Fibroblast of villous mesenchyme (primary cell): Measurements from ENCODE around the gene ADIRF. TPM values are rescaled to one million over a fixed set of nuclear protein-coding genes. Genes with fewer than 3 reads are reported as not detected.

Source experiments
- DNase-seq: peaks from one replicate; pipeline ENCODE4 v3.0.0-alpha.2; 2010; ENCODE audit warnings: low read depth
- H3K4me3 ChIP-seq: 2 replicates; pipeline ENCODE4 v1.5.1; 2011; ENCODE audit warnings: low read depth, mild to moderate bottlenecking, low read length
- total RNA-seq: library from RNA; depleted of rRNA; stranded (reverse); fragments of >200 nt; gene quantifications from 2 replicates; pipeline ENCODE4 v1.2.3, GENCODE V29; 2012
- TF ChIP-seq, protein P1 (sequence below): IDR thresholded peaks from 2 replicates; pipeline ENCODE4 v1.5.1; 2012; ENCODE audit warnings: low read depth, mild to moderate bottlenecking, low read length; ENCODE audit not compliant: insufficient read depth

The ADIRF gene
- total RNA-seq, 1 donor, result 5.2 TPM

GRCh38 chr10:86969421-86970041, 1.2 kb downstream of the ADIRF start:
- TF ChIP-seq, protein P1, sequence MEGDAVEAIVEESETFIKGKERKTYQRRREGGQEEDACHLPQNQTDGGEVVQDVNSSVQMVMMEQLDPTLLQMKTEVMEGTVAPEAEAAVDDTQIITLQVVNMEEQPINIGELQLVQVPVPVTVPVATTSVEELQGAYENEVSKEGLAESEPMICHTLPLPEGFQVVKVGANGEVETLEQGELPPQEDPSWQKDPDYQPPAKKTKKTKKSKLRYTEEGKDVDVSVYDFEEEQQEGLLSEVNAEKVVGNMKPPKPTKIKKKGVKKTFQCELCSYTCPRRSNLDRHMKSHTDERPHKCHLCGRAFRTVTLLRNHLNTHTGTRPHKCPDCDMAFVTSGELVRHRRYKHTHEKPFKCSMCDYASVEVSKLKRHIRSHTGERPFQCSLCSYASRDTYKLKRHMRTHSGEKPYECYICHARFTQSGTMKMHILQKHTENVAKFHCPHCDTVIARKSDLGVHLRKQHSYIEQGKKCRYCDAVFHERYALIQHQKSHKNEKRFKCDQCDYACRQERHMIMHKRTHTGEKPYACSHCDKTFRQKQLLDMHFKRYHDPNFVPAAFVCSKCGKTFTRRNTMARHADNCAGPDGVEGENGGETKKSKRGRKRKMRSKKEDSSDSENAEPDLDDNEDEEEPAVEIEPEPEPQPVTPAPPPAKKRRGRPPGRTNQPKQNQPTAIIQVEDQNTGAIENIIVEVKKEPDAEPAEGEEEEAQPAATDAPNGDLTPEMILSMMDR, result no peak
- DNase-seq, result peak; percentile 61
- peak overlapping the region; percentile 70 for H3K4me3 ChIP-seq

DNA sequence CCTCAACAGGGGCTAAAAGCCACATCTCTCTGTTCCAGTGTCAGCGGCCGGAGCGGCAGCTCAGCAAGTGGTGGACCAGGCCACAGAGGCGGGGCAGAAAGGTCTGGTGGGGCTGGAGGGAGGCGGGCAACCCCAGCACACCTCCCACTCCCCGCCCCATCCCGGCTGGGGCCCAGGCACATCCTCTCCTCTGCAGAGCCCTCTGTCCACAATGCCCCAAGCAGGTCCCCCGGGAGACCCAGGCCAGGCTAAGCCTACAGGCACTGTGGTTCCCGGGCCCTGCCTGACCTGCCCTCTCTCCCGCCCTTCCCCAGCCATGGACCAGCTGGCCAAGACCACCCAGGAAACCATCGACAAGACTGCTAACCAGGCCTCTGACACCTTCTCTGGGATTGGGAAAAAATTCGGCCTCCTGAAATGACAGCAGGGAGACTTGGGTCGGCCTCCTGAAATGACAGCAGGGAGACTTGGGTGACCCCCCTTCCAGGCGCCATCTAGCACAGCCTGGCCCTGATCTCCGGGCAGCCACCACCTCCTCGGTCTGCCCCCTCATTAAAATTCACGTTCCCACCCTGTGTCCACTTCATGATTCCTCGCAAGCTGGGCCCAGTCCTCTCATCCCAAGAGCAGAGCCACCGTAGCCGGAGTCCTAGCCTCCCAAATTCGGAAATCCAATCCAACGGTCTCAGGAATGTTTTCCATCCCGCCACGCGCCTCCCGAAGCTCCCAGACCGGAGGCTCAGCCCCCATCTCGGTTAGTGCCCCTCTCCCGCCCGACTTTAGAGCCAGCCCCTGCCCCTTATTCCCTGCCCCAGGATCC, 2.1 kb downstream of the ADIRF start:
- peak overlapping the region; percentile 70 for H3K4me3 ChIP-seq
- TF ChIP-seq, protein P1, result no peak
- peak; percentile 61 for DNase-seq

- TF ChIP-seq, protein P1, result no peak
- no peak for DNase-seq
- H3K4me3 ChIP-seq, result peak overlapping the region; percentile 70
These were observed 2.6 kb downstream of the ADIRF start for GRCh38 chr10:86970982-86971231.

GRCh38 chr10:86971232-86971991, 3.1 kb downstream of the ADIRF start:
- H3K4me3 ChIP-seq, result peak overlapping the region; percentile 70
- DNase-seq, result peak; percentile 86
- TF ChIP-seq, protein P1, result no peak

- no peak overlapping the region for H3K4me3 ChIP-seq
- TF ChIP-seq, protein P1, result no peak
- DNase-seq, result no peak
These were observed 4.5 kb downstream of the ADIRF start for GRCh38 chr10:86972613-86973380.

GRCh38 chr10:86974484-86974883, 6.2 kb downstream of the ADIRF start:
- DNase-seq, result no peak
- H3K4me3 ChIP-seq, result no peak overlapping the region
- TF ChIP-seq, protein P1, result no peak
